IMR-90 (cell line): ENCODE results near the gene RAB41. TPM values are rescaled to one million over a fixed set of nuclear protein-coding genes. Genes with fewer than 3 reads are reported as not detected.
"Not testable (repeated sequence)": the region's sequence is repeated elsewhere in the genome, so short reads cannot be mapped to it uniquely, and the experiment has no call there.

Source experiments
- ATAC-seq: fragments of 200-7000 bp; cut with Tn5 transposase; 2 replicates; pipeline ENCODE4 v1.9.1; 2020; ENCODE audit warnings: low read depth, mild to moderate bottlenecking, moderate library complexity
- BruUV-seq: library from RNA; stranded (reverse); fragments of 400-500 nt; replicated peaks from 2 replicates; lab custom pipeline; 2021; lab: Mats Ljungman, UMichigan
- CTCF ChIA-PET: fragments of 300-600 bp; formaldehyde crosslinking; extraction: SDS; loops from one replicate; lab custom pipeline; 2021; ENCODE audit warnings: antibody characterized with exemption; lab: Yijun Ruan, JAX
- POLR2A ChIA-PET: fragments of 300-600 bp; sonication (Branson Sonifier 250); formaldehyde crosslinking; loops from one replicate; lab custom pipeline; 2022; ENCODE audit warnings: antibody characterized with exemption; ENCODE audit not compliant: unreplicated experiment; lab: Charles Lee
- DNase-seq: peaks from one replicate; pipeline ENCODE4 v3.0.0; 2013
- H2AFZ ChIP-seq: replicated peaks from 2 replicates; pipeline ENCODE3; 2013; ENCODE audit warnings: low read length, mild to moderate bottlenecking; ENCODE audit not compliant: poor library complexity
- H2AK5ac ChIP-seq: 2 replicates; pipeline ENCODE4 v1.6.1; 2013; ENCODE audit warnings: low read depth, low read length, inconsistent platforms
- H2AK9ac ChIP-seq: replicated peaks from 2 replicates; pipeline ENCODE3; 2013; ENCODE audit warnings: mild to moderate bottlenecking, low read depth, low read length, moderate library complexity; ENCODE audit not compliant: poor library complexity
- H2BK120ac ChIP-seq: 2 replicates; pipeline ENCODE4 v1.6.1; 2013; ENCODE audit warnings: low read depth, low read length, inconsistent platforms
- H2BK15ac ChIP-seq: 3 replicates; pipeline ENCODE4 v1.6.1; 2013; ENCODE audit warnings: low read depth, low read length, inconsistent platforms
- H2BK20ac ChIP-seq: 2 replicates; pipeline ENCODE4 v1.6.1; 2013; ENCODE audit warnings: low read depth, mild to moderate bottlenecking, inconsistent platforms, low read length, moderate library complexity
- H2BK5ac ChIP-seq: 2 replicates; pipeline ENCODE4 v1.6.1; 2013; ENCODE audit warnings: mild to moderate bottlenecking, low read depth, low read length, inconsistent platforms; ENCODE audit not compliant: poor library complexity, severe bottlenecking
- H3K14ac ChIP-seq: replicated peaks from 2 replicates; pipeline ENCODE4 v1.6.1; 2013; ENCODE audit warnings: low read depth, low read length, inconsistent platforms
- H3K18ac ChIP-seq: 2 replicates; pipeline ENCODE4 v1.6.1; 2013; ENCODE audit warnings: low read depth, low read length, control low read depth
- H3K23ac ChIP-seq: 2 replicates; pipeline ENCODE4 v1.6.1; 2013; ENCODE audit warnings: low read depth, low read length, inconsistent platforms
- H3K27ac ChIP-seq: 2 replicates; pipeline ENCODE4 v1.5.1; 2013; ENCODE audit warnings: mild to moderate bottlenecking, control low read depth, low read length; ENCODE audit not compliant: insufficient read depth
- H3K27me3 ChIP-seq: 2 replicates; pipeline ENCODE4 v1.6.1; 2013; ENCODE audit warnings: low read length; ENCODE audit not compliant: control insufficient read depth, insufficient read depth
- H3K36me3 ChIP-seq: 2 replicates; pipeline ENCODE4 v1.6.1; 2013; ENCODE audit warnings: low read length, mixed read lengths; ENCODE audit not compliant: control insufficient read depth, insufficient read depth
- H3K4ac ChIP-seq: 2 replicates; pipeline ENCODE4 v1.6.1; 2013; ENCODE audit warnings: low read depth, low read length, inconsistent platforms
- H3K4me1 ChIP-seq: 2 replicates; pipeline ENCODE4 v1.6.1; 2013; ENCODE audit warnings: low read length, mixed read lengths; ENCODE audit not compliant: control insufficient read depth, insufficient read depth
- H3K4me2 ChIP-seq: 2 replicates; pipeline ENCODE4 v1.6.1; 2013; ENCODE audit warnings: low read depth, mild to moderate bottlenecking, control low read depth, low read length, moderate library complexity
- H3K4me3 ChIP-seq: 2 replicates; pipeline ENCODE4 v1.5.1; 2013; ENCODE audit warnings: low read depth, mild to moderate bottlenecking, control low read depth, low read length, moderate library complexity; ENCODE audit not compliant: insufficient read depth
- H3K56ac ChIP-seq: 2 replicates; pipeline ENCODE4 v1.6.1; 2013; ENCODE audit warnings: low read length, inconsistent platforms; ENCODE audit not compliant: insufficient read depth; ENCODE audit errors: extremely low read depth
- H3K79me1 ChIP-seq, 2 experiments: 2 replicates each; pipeline ENCODE4 v1.6.1; 2013; ENCODE audit warnings: low read length in 2 of 2, inconsistent platforms in 1 of 2, low read depth in 1 of 2
- H3K9ac ChIP-seq: 2 replicates; pipeline ENCODE4 v1.6.1; 2013; ENCODE audit warnings: low read depth, low read length, control low read depth
- H3K9me1 ChIP-seq: 2 replicates; pipeline ENCODE4 v1.6.1; 2013; ENCODE audit warnings: low read length, inconsistent platforms; ENCODE audit not compliant: insufficient read depth
- H3K9me3 ChIP-seq: 2 replicates; pipeline ENCODE4 v1.6.1; 2013; ENCODE audit warnings: low read length; ENCODE audit not compliant: control insufficient read depth, insufficient read depth
- H4K20me1 ChIP-seq: 2 replicates; pipeline ENCODE4 v1.6.1; 2013; ENCODE audit warnings: low read length, inconsistent platforms; ENCODE audit not compliant: insufficient read depth
- H4K5ac ChIP-seq: 2 replicates; pipeline ENCODE4 v1.6.1; 2013; ENCODE audit warnings: mild to moderate bottlenecking, low read depth, low read length, control low read depth
- H4K8ac ChIP-seq, 2 experiments: 2 replicates each; pipeline ENCODE4 v1.6.1; 2013; ENCODE audit warnings: low read depth in 2 of 2, low read length in 2 of 2, control low read depth in 1 of 2, inconsistent platforms in 1 of 2
- H4K91ac ChIP-seq: 2 replicates; pipeline ENCODE4 v1.6.1; 2013; ENCODE audit warnings: low read depth, low read length, inconsistent platforms; ENCODE audit not compliant: insufficient read depth
- WGBS, 2 experiments: methylation state at CpG; one replicate each; pipeline versions ENCODE4 v1.1.5 to v1.1.7; 2013; ENCODE audit warnings: missing lambda C conversion rate in 2 of 2; ENCODE audit not compliant: insufficient read length in 1 of 2; ENCODE audit errors: extremely low coverage in 2 of 2; 5-methylcytosine and 5-hydroxymethylcytosine counted together
- dilution Hi-C: fragments of 300-500 bp; cut with HindIII; formaldehyde crosslinking; loops from one replicate; pipeline ENCODE4 v1.14.3; 2018; ENCODE audit warnings: low sequenced_read_pairs; ENCODE audit not compliant: unreplicated experiment
- in situ Hi-C: fragments of 300-500 bp; cut with MboI; formaldehyde crosslinking; loops from 3 replicates; pipeline ENCODE4 v1.14.3; 2019; ENCODE audit warnings: low sequenced_read_pairs, inconsistent platforms, mixed read lengths
- intact Hi-C: fragments of 100-400 bp; cut with micrococcal nuclease; formaldehyde crosslinking; loops from 2 replicates; pipeline ENCODE4 v1.10.0; 2022
- polyA plus RNA-seq, 3 experiments: library from polyadenylated mRNA; depleted of rRNA; stranded (reverse); fragments of >200 nt; gene quantifications; 2 replicates each; pipeline ENCODE4 v1.2.3, GENCODE V29; 2012; ENCODE audit warnings: low replicate concordance in 1 of 3
- total RNA-seq: library from RNA; depleted of rRNA; stranded (reverse); fragments of >200 nt; gene quantifications from 2 replicates; pipeline ENCODE4 v1.2.3, GENCODE V29; 2012

Gene RAB41
- total and polyA plus RNA-seq, 2 of the 4 experiments (the other 2 are of a cell fraction): not detected

DNA sequence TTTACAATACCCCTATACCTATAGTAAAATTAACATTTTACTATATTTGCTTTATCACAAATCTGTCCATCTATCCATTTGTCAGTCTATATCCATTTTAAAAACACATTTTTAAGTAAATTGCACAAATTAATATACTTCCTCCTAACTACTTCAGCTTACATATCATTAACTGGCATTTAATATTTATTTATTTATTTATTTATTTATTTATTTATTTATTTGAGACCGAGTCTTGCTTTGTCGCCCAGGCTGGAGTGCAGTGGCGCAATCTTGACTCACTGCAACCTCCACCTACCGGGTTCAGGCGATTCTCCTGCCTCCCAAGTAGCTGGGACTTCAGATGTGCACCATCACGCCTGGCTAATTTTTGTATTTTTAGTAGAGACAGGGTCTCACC, 41.7 kb downstream of the RAB41 start:
- H3K56ac ChIP-seq, H3K18ac ChIP-seq, in situ Hi-C loops, H2AFZ ChIP-seq, BruUV-seq, H3K27ac ChIP-seq, H4K5ac ChIP-seq, H3K14ac ChIP-seq, H3K4me1 ChIP-seq, H4K20me1 ChIP-seq, intact Hi-C loops, POLR2A ChIA-PET, H3K4me2 ChIP-seq, ATAC-seq, H4K8ac ChIP-seq, H3K9ac ChIP-seq, H2AK9ac ChIP-seq, dilution Hi-C loops, H3K9me3 ChIP-seq, H2BK15ac ChIP-seq, DNase-seq, H2BK5ac ChIP-seq, H2AK5ac ChIP-seq, H3K4me3 ChIP-seq, H3K79me1 ChIP-seq, H2BK20ac ChIP-seq, H3K23ac ChIP-seq, H3K36me3 ChIP-seq, H2BK120ac ChIP-seq, H3K4ac ChIP-seq, CTCF ChIA-PET, H3K27me3 ChIP-seq, H4K91ac ChIP-seq, H3K9me1 ChIP-seq: not testable (repeated sequence)
- WGBS, 2 experiments: no CpG with 5 or more reads among the region's 6 CpGs
